PC-3 (cell line): ENCODE data around the gene GATA2. TPM values are rescaled to one million over a fixed set of nuclear protein-coding genes. Genes with fewer than 3 reads are reported as not detected.

ENCODE experiments used
- ATAC-seq: fragments of 200-7000 bp; cut with Tn5 transposase; 2 replicates; pipeline ENCODE4 v1.9.1; 2020; ENCODE audit warnings: mild to moderate bottlenecking, moderate library complexity
- BruUV-seq: library from RNA; stranded (reverse); fragments of 400-500 nt; replicated peaks from 2 replicates; lab custom pipeline; 2021; lab: Mats Ljungman, UMichigan
- CTCF ChIA-PET: fragments of 300-600 bp; sonication (Branson Sonifier 250); formaldehyde crosslinking; loops from one replicate; lab custom pipeline; 2022; ENCODE audit warnings: antibody characterized with exemption; lab: Charles Lee
- POLR2A ChIA-PET: fragments of 300-600 bp; sonication (Branson Sonifier 250); formaldehyde crosslinking; loops from one replicate; lab custom pipeline; 2022; ENCODE audit warnings: antibody characterized with exemption; ENCODE audit not compliant: unreplicated experiment; lab: Charles Lee
- DNase-seq: peaks from one replicate; pipeline ENCODE4 v3.0.0-alpha.2; 2015
- H2AFZ ChIP-seq: fragments of 300-600 bp; sonication (generic); 2 replicates; pipeline ENCODE4 v1.6.0; 2016; ENCODE audit warnings: antibody characterized with exemption, low read length
- H3F3A ChIP-seq: fragments of 300-600 bp; sonication (generic); one replicate; pipeline ENCODE4 v1.6.0; 2017; ENCODE audit warnings: antibody characterized with exemption, low read length, control low read depth, mild to moderate bottlenecking; ENCODE audit not compliant: unreplicated experiment
- H3K27ac ChIP-seq: fragments of 300-600 bp; sonication (generic); 2 replicates; pipeline ENCODE4 v1.5.1; 2016; ENCODE audit warnings: mild to moderate bottlenecking, low read length
- H3K27me3 ChIP-seq: fragments of 300-600 bp; sonication (generic); 2 replicates; pipeline ENCODE4 v1.6.1; 2016; ENCODE audit warnings: low read length, mixed read lengths
- H3K36me3 ChIP-seq: fragments of 300-600 bp; sonication (generic); 2 replicates; pipeline ENCODE4 v1.6.1; 2016; ENCODE audit warnings: low read depth, mixed run types, low read length, mixed read lengths
- H3K4me1 ChIP-seq: fragments of 300-600 bp; sonication (generic); 2 replicates; pipeline ENCODE4 v1.5.1; 2016; ENCODE audit warnings: low read length; ENCODE audit not compliant: insufficient read depth
- H3K4me2 ChIP-seq: fragments of 300-600 bp; sonication (generic); 2 replicates; pipeline ENCODE4 v1.6.0; 2016; ENCODE audit warnings: low read length
- H3K4me3 ChIP-seq: fragments of 300-600 bp; sonication (generic); 2 replicates; pipeline ENCODE4 v1.5.1; 2016; ENCODE audit warnings: mild to moderate bottlenecking, low read length, mixed read lengths
- H3K79me2 ChIP-seq: fragments of 300-600 bp; sonication (generic); 2 replicates; pipeline ENCODE4 v1.6.1; 2017; ENCODE audit warnings: low read length, mixed read lengths
- H3K9ac ChIP-seq: fragments of 300-600 bp; sonication (generic); 2 replicates; pipeline ENCODE4 v1.6.0; 2016; ENCODE audit warnings: mild to moderate bottlenecking, low read length
- H3K9me2 ChIP-seq: fragments of 300-600 bp; sonication (generic); replicated peaks from 2 replicates; pipeline ENCODE4 v1.6.1; 2016; ENCODE audit warnings: mixed run types, low read length, mixed read lengths
- H3K9me3 ChIP-seq: fragments of 300-600 bp; sonication (generic); 2 replicates; pipeline ENCODE4 v1.6.1; 2016; ENCODE audit warnings: low read length, mixed read lengths
- H4K20me1 ChIP-seq: fragments of 300-600 bp; sonication (generic); 2 replicates; pipeline ENCODE4 v1.6.1; 2016; ENCODE audit warnings: low read length, mixed read lengths
- EZH2 ChIP-seq: fragments of 300-600 bp; sonication (generic); IDR thresholded peaks from one replicate; pipeline ENCODE4 v1.6.1; 2017; ENCODE audit warnings: antibody characterized with exemption, mild to moderate bottlenecking, low read length; ENCODE audit not compliant: unreplicated experiment
- EZH2phosphoT487 ChIP-seq: fragments of 300-600 bp; sonication (generic); IDR thresholded peaks from 2 replicates; pipeline ENCODE4 v1.6.1; 2018; ENCODE audit warnings: mild to moderate bottlenecking, antibody characterized with exemption, low read length, borderline replicate concordance
- intact Hi-C: fragments of 100-400 bp; cut with micrococcal nuclease; formaldehyde crosslinking; loops from 2 replicates; pipeline ENCODE4 v1.9.0; 2023
- total RNA-seq: library from RNA; depleted of rRNA; stranded (reverse); fragments of >200 nt; gene quantifications from 2 replicates; pipeline ENCODE4 v1.2.3, GENCODE V29; 2014
- TF ChIP-seq, protein P1 (sequence below): fragments of 300-600 bp; sonication (generic); conservative IDR thresholded peaks from 2 replicates; pipeline ENCODE4 v1.5.1; 2017; ENCODE audit warnings: antibody characterized with exemption, low read depth, mild to moderate bottlenecking, low read length

GATA2 gene
- total RNA-seq, 1 experiment from 2014 or later = 32.4 TPM

GRCh38 chr3:128432971-128433836, 59.8 kb downstream of the GATA2 start:
- TF ChIP-seq EZH2phosphoT487 = no peak
- TF ChIP-seq EZH2 = no peak
- TF ChIP-seq, protein P1, sequence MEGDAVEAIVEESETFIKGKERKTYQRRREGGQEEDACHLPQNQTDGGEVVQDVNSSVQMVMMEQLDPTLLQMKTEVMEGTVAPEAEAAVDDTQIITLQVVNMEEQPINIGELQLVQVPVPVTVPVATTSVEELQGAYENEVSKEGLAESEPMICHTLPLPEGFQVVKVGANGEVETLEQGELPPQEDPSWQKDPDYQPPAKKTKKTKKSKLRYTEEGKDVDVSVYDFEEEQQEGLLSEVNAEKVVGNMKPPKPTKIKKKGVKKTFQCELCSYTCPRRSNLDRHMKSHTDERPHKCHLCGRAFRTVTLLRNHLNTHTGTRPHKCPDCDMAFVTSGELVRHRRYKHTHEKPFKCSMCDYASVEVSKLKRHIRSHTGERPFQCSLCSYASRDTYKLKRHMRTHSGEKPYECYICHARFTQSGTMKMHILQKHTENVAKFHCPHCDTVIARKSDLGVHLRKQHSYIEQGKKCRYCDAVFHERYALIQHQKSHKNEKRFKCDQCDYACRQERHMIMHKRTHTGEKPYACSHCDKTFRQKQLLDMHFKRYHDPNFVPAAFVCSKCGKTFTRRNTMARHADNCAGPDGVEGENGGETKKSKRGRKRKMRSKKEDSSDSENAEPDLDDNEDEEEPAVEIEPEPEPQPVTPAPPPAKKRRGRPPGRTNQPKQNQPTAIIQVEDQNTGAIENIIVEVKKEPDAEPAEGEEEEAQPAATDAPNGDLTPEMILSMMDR = no peak
- ChIA-PET CTCF (no interaction called here), POLR2A (interaction anchor here (0.6 kb wide), 3 partner anchors 9 to 136 kb away, joined by 3 to 7 read pairs (median 4); no protein-coding TSS in a partner anchor)
- no TSS peak for BruUV-seq
- Histone ChIP-seq H3K27ac (peak overlapping the region; percentile 30), H2AFZ (peak overlapping the region; percentile 81; the same call in 1 of the 2 replicates), H3K27me3 (no peaks in the 10 kb centered on the region), H3K4me3 (peak overlapping the region; percentile 70), H3K9ac (peak overlapping the region; percentile 61; the same call in 1 of the 2 replicates), H3K9me2 (no peaks in the 10 kb centered on the region), H3K36me3 (no peaks in the 10 kb centered on the region), H4K20me1 (no peaks in the 10 kb centered on the region), H3K79me2 (no peaks in the 10 kb centered on the region), H3K4me2 (peak overlapping the region; percentile 93), H3K4me1 (peaks cover 42% of the 10 kb centered on the region), H3F3A (no peaks in the 10 kb centered on the region), H3K9me3 (no peaks in the 10 kb centered on the region)
- ATAC-seq (peak; percentile 13), DNase-seq (peak; percentile 9)
- intact Hi-C loops = loop anchor here (2.0 kb wide), 1 partner anchor 56 kb away; no protein-coding TSS in a partner anchor

GRCh38 chr3:128432301-128432970, 60.6 kb downstream of the GATA2 start:
- BruUV-seq = no TSS peak
- H3K4me2 ChIP-seq = peak overlapping the region; percentile 93

More at GRCh38 chr3:128432301-128432970, 60.6 kb downstream of the GATA2 start:
- H2AFZ ChIP-seq = peak overlapping the region; percentile 81
- H3K27ac ChIP-seq = peak overlapping the region; percentile 30
- H3K36me3 ChIP-seq = no peaks in the 10 kb centered on the region
- ChIA-PET POLR2A (interaction anchor here (0.6 kb wide), 2 partner anchors 10 to 137 kb away, joined by 3 to 7 read pairs; no protein-coding TSS in a partner anchor), CTCF (no interaction called here)
- ATAC-seq (peak; percentile 28), DNase-seq (peak; percentile 57)
- intact Hi-C loops = loop anchor here (2.0 kb wide), 1 partner anchor 56 kb away; no protein-coding TSS in a partner anchor
- no peaks in the 10 kb centered on the region for H3K9me3 ChIP-seq
- no peak for TF ChIP-seq EZH2phosphoT487
- no peak for TF ChIP-seq EZH2
- TF ChIP-seq, protein P1 = no peak
- H3K9me2 ChIP-seq = no peaks in the 10 kb centered on the region
- no peaks in the 10 kb centered on the region for H3K27me3 ChIP-seq
- no peaks in the 10 kb centered on the region for H3F3A ChIP-seq
- H3K4me3 ChIP-seq = peak overlapping the region; percentile 70
- peak overlapping the region; percentile 61 for H3K9ac ChIP-seq
- peaks cover 42% of the 10 kb centered on the region for H3K4me1 ChIP-seq
- H4K20me1 ChIP-seq = no peaks in the 10 kb centered on the region
- no peaks in the 10 kb centered on the region for H3K79me2 ChIP-seq
